ENCODE results near the gene SEMA4C. TPM values are rescaled to one million over a fixed set of nuclear protein-coding genes. Genes with fewer than 3 reads are reported as not detected.

The SEMA4C gene
- total RNA-seq, 1 experiment from 2014 or later = 16.3 TPM

GRCh38 chr2:96878796-96879544 lies 9.1 kb upstream of the SEMA4C start:
- no peak for TF ChIP-seq CTCF (IDR thresholded peaks at IDR 0.05; ENCODE audit: unreplicated experiment)
- BruUV-seq (replicated peaks) = no TSS peak
- ChIA-PET POLR2A (no interaction called here), CTCF (interaction anchor here (0.6 to 1.1 kb wide), 2 partner anchors 49 to 332 kb away, joined by 3 read pairs; no protein-coding TSS in a partner anchor)
- intact Hi-C loops (cut with micrococcal nuclease) = no loop called here
- H3K4me3 Mint-ChIP-seq (ENCODE audit: unreplicated experiment) = no peak overlapping the region
- H3K27ac Mint-ChIP-seq (ENCODE audit: low read depth, unreplicated experiment) = no peak overlapping the region
- DNase-seq (ENCODE audit: unreplicated experiment) = no peak
- H3K9me3 Mint-ChIP-seq (ENCODE audit: unreplicated experiment) = no peaks in the 10 kb centered on the region
- peaks cover under 1% of the 10 kb centered on the region for H3K4me1 Mint-ChIP-seq (ENCODE audit: insufficient read depth, unreplicated experiment)
- H3K36me3 Mint-ChIP-seq (ENCODE audit: insufficient read depth, unreplicated experiment) = no peaks in the 10 kb centered on the region
- no peaks in the 10 kb centered on the region for H3K27me3 Mint-ChIP-seq (ENCODE audit: insufficient read depth, unreplicated experiment)

GRCh38 chr2:96878171-96878570 lies 8.3 kb upstream of the SEMA4C start:
- no peak for DNase-seq (ENCODE audit: unreplicated experiment)
- Mint-ChIP-seq H3K36me3 (ENCODE audit: insufficient read depth, unreplicated experiment) (no peaks in the 10 kb centered on the region), H3K4me1 (ENCODE audit: insufficient read depth, unreplicated experiment) (no peaks in the 10 kb centered on the region), H3K27ac (ENCODE audit: low read depth, unreplicated experiment) (no peak overlapping the region), H3K27me3 (ENCODE audit: insufficient read depth, unreplicated experiment) (no peaks in the 10 kb centered on the region), H3K4me3 (ENCODE audit: unreplicated experiment) (no peak overlapping the region), H3K9me3 (ENCODE audit: unreplicated experiment) (no peaks in the 10 kb centered on the region)
- no TSS peak for BruUV-seq (replicated peaks)
- POLR2A ChIA-PET = no interaction called here
- CTCF ChIA-PET = interaction anchor here (0.6 to 0.7 kb wide), 2 partner anchors 155 to 332 kb away, joined by 3 read pairs; no protein-coding TSS in a partner anchor
- no peak for TF ChIP-seq CTCF (IDR thresholded peaks at IDR 0.05; ENCODE audit: unreplicated experiment)
- intact Hi-C loops (cut with micrococcal nuclease) = no loop called here

GRCh38 chr2:96877631-96878092 lies 7.8 kb upstream of the SEMA4C start:
- ChIA-PET POLR2A (interaction anchor here (1.2 kb wide), 1 partner anchor 8 kb away, joined by 3 read pairs; no protein-coding TSS in a partner anchor), CTCF (interaction anchor here (0.6 to 0.7 kb wide), 2 partner anchors 155 to 799 kb away, joined by 3 read pairs; no protein-coding TSS in a partner anchor)
- no peaks in the 10 kb centered on the region for H3K4me1 Mint-ChIP-seq (ENCODE audit: insufficient read depth, unreplicated experiment)
- no peaks in the 10 kb centered on the region for H3K36me3 Mint-ChIP-seq (ENCODE audit: insufficient read depth, unreplicated experiment)
- TF ChIP-seq CTCF (IDR thresholded peaks at IDR 0.05; ENCODE audit: unreplicated experiment) = no peak
- H3K9me3 Mint-ChIP-seq (ENCODE audit: unreplicated experiment) = no peaks in the 10 kb centered on the region
- no TSS peak for BruUV-seq (replicated peaks)
- no peaks in the 10 kb centered on the region for H3K27me3 Mint-ChIP-seq (ENCODE audit: insufficient read depth, unreplicated experiment)
- no peak overlapping the region for H3K4me3 Mint-ChIP-seq (ENCODE audit: unreplicated experiment)
- intact Hi-C loops (cut with micrococcal nuclease) = no loop called here
- no peak overlapping the region for H3K27ac Mint-ChIP-seq (ENCODE audit: low read depth, unreplicated experiment)
- DNase-seq (ENCODE audit: unreplicated experiment) = no peak

DNA sequence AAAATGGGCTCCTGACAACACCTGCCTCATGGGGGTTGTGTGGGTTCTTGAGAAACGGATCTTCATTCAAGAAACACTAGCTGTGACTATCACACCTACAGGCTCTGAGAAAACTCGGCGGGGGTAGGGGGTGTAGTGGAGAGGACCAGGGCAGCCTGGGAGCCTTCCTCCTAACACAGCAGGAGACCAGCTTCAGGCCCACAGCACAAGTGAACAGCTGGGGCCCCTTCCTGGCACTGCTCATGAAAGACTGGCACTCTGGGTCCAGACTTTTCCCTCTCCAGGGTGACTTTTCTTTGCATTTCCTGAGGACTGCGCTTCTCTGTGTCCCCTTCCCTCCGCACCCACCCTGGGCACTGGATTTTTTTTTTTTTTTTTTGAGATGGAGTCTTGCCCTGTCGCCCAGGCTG lies 7.2 kb upstream of the SEMA4C start:
- Mint-ChIP-seq H3K36me3 (ENCODE audit: insufficient read depth, unreplicated experiment) (no peaks in the 10 kb centered on the region), H3K4me1 (ENCODE audit: insufficient read depth, unreplicated experiment) (no peaks in the 10 kb centered on the region), H3K27me3 (ENCODE audit: insufficient read depth, unreplicated experiment) (no peaks in the 10 kb centered on the region), H3K9me3 (ENCODE audit: unreplicated experiment) (no peaks in the 10 kb centered on the region), H3K27ac (ENCODE audit: low read depth, unreplicated experiment) (no peak overlapping the region), H3K4me3 (ENCODE audit: unreplicated experiment) (no peak overlapping the region)
- intact Hi-C loops (cut with micrococcal nuclease) = no loop called here
- BruUV-seq (replicated peaks) = no TSS peak
- TF ChIP-seq CTCF (IDR thresholded peaks at IDR 0.05; ENCODE audit: unreplicated experiment) = no peak
- DNase-seq (ENCODE audit: unreplicated experiment) = no peak
- ChIA-PET CTCF (interaction anchor here (0.6 kb wide), 1 partner anchor 800 kb away, joined by 3 read pairs; no protein-coding TSS in a partner anchor), POLR2A (interaction anchor here (0.6 to 1.2 kb wide), 3 partner anchors 9 to 95 kb away, joined by 3 read pairs; no protein-coding TSS in a partner anchor)
